A549 treated with dexamethasone at 1 μM for 4 hours (cell line): ENCODE data around the gene MRPS18C. TPM values are rescaled to one million over a fixed set of nuclear protein-coding genes. Genes with fewer than 3 reads are reported as not detected.

Experiments
- total RNA-seq: library from RNA; stranded (reverse); fragments of 200-300 nt; extraction: Qiagen RNA extraction; gene quantifications from 5 replicates; pipeline ENCODE4 v1.2.3, GENCODE V29; 2022

The MRPS18C gene
- total RNA-seq, result 42.4 to 71.1 TPM (median 47.4 TPM) in 5 replicates

GRCh38 chr4:83455281-83456183 is at the start of gene MRPS18C, which contains the start of gene HELQ:
Gene MRPS18C, plus strand, starts transcription at chr4:83456058. Its CDS starts 20 bp downstream, at chr4:83456078.
Gene HELQ, minus strand, starts transcription at chr4:83455823. Its CDS starts 130 bp downstream, at chr4:83455693.

GRCh38 chr4:83484500-83485461 is 28.9 kb downstream of the MRPS18C start, which contains the start of gene ABRAXAS1:
Gene ABRAXAS1, minus strand, starts transcription at chr4:83485100. Its CDS starts 28 bp downstream, at chr4:83485072.

Other genes with a start within 250 kb of the MRPS18C start
- gene COQ2, start 171.3 kb upstream of the MRPS18C start, total RNA-seq, result 18.5 to 22.6 TPM (median 21.7 TPM) in 5 replicates
- 1.2 to 1.7 TPM (median 1.4 TPM) in 5 replicates for gene HPSE, start 121.2 kb upstream of the MRPS18C start, total RNA-seq
- 3.2 to 5.6 TPM (median 5.1 TPM) in 5 replicates for gene HELQ, start 235 bp upstream of the MRPS18C start, total RNA-seq
- 5.4 to 7.3 TPM (median 6.9 TPM) in 5 replicates for gene ABRAXAS1, start 29.0 kb downstream of the MRPS18C start, total RNA-seq
- 28.4 to 41.8 TPM (median 32.8 TPM) in 5 replicates for gene GPAT3, start 80.0 kb downstream of the MRPS18C start, total RNA-seq